ENCODE results near the gene STX2.
A peak's percentile ranks its signal among the peaks of the same experiment; 100 is the strongest.
"Not testable (repeated sequence)": the region's sequence is repeated elsewhere in the genome, so short reads cannot be mapped to it uniquely, and the experiment has no call there.

Gene STX2

GRCh38 chr12:130761537-130762318, 77.3 kb downstream of the STX2 start:
- DNase-seq: peak; percentile 37

GRCh38 chr12:130754234-130754901, 84.7 kb downstream of the STX2 start:
- DNase-seq: no peak

- peak; percentile 36 for DNase-seq
Observed at GRCh38 chr12:130752692-130753230, 86.3 kb downstream of the STX2 start.

- not testable (repeated sequence) for DNase-seq
Observed at GRCh38 chr12:130752037-130752436, 87.0 kb downstream of the STX2 start.

- no peak for DNase-seq
Observed at GRCh38 chr12:130748786-130749185, 90.3 kb downstream of the STX2 start.

GRCh38 chr12:130747867-130748740, 90.9 kb downstream of the STX2 start:
- DNase-seq: peak; percentile 82

GRCh38 chr12:130746546-130746945, 92.5 kb downstream of the STX2 start:
- DNase-seq: no peak

GRCh38 chr12:130745921-130746320, 93.1 kb downstream of the STX2 start:
- no peak for DNase-seq

GRCh38 chr12:130744274-130744673, 94.8 kb downstream of the STX2 start:
- DNase-seq: no peak

- no peak for DNase-seq
Observed at GRCh38 chr12:130743606-130744005, 95.4 kb downstream of the STX2 start.

- no peak for DNase-seq
Observed at GRCh38 chr12:130743176-130743575, 95.9 kb downstream of the STX2 start.

GRCh38 chr12:130742716-130743115, 96.3 kb downstream of the STX2 start:
- DNase-seq: no peak

GRCh38 chr12:130742112-130742511, 96.9 kb downstream of the STX2 start:
- DNase-seq: no peak

Measured in NCI-H1092 treated with DMSO at 0.1 percent for 48 hours (cell line).